BE2C (cell line): ENCODE measurements around the gene THAP7.
A peak's percentile ranks its signal among the peaks of the same experiment; 100 is the strongest.

ENCODE experiments used
- DNase-seq: peaks from one replicate; pipeline ENCODE4 v3.0.0-alpha.2; 2020
- H3K27me3 ChIP-seq: fragments of 250-450 bp; sonication (Bioruptor Pico); 2 replicates; pipeline ENCODE4 v1.5.1; 2020; ENCODE audit warnings: mild to moderate bottlenecking
- H3K36me3 ChIP-seq: fragments of 250-450 bp; sonication (Bioruptor Pico); 2 replicates; pipeline ENCODE4 v1.5.1; 2020; ENCODE audit warnings: mild to moderate bottlenecking
- H3K4me1 ChIP-seq: fragments of 250-450 bp; sonication (Bioruptor Pico); 2 replicates; pipeline ENCODE4 v1.5.1; 2020
- H3K4me3 ChIP-seq: 2 replicates; pipeline ENCODE4 v1.5.1; 2011; ENCODE audit warnings: low read depth, low read length
- H3K9me3 ChIP-seq: fragments of 250-450 bp; sonication (Bioruptor Pico); 2 replicates; pipeline ENCODE4 v1.5.1; 2020
- CTCF ChIP-seq: IDR thresholded peaks from 2 replicates; pipeline ENCODE4 v1.5.1; 2012; ENCODE audit warnings: mild to moderate bottlenecking, low read depth, low read length

THAP7 gene

GRCh38 chr22:21020802-21021429, 19.0 kb upstream of the THAP7 start:
- TF ChIP-seq CTCF: peak; percentile 57
- peak; percentile 40 for DNase-seq
- Histone ChIP-seq H3K36me3 (no peaks in the 10 kb centered on the region), H3K4me3 (no peak overlapping the region), H3K9me3 (no peaks in the 10 kb centered on the region), H3K4me1 (peaks cover 9% of the 10 kb centered on the region), H3K27me3 (no peaks in the 10 kb centered on the region)

GRCh38 chr22:21018314-21018713, 16.4 kb upstream of the THAP7 start:
- Histone ChIP-seq H3K4me3 (no peak overlapping the region), H3K4me1 (peaks cover 10% of the 10 kb centered on the region), H3K9me3 (no peaks in the 10 kb centered on the region), H3K36me3 (no peaks in the 10 kb centered on the region), H3K27me3 (no peaks in the 10 kb centered on the region)
- TF ChIP-seq CTCF: no peak
- DNase-seq: no peak

GRCh38 chr22:21016644-21017420, 14.9 kb upstream of the THAP7 start:
- H3K9me3 ChIP-seq: no peaks in the 10 kb centered on the region
- DNase-seq: no peak
- H3K4me1 ChIP-seq: peaks cover 10% of the 10 kb centered on the region
- H3K4me3 ChIP-seq: no peak overlapping the region
- H3K27me3 ChIP-seq: no peaks in the 10 kb centered on the region
- H3K36me3 ChIP-seq: no peaks in the 10 kb centered on the region
- no peak for TF ChIP-seq CTCF

GRCh38 chr22:21015466-21016006, 13.6 kb upstream of the THAP7 start:
- H3K9me3 ChIP-seq: no peaks in the 10 kb centered on the region
- H3K4me3 ChIP-seq: peak overlapping the region; percentile 85
- peaks cover 10% of the 10 kb centered on the region for H3K4me1 ChIP-seq
- TF ChIP-seq CTCF: no peak
- H3K36me3 ChIP-seq: no peaks in the 10 kb centered on the region; the same call in 1 of the 2 replicates
- no peaks in the 10 kb centered on the region for H3K27me3 ChIP-seq
- DNase-seq: no peak

GRCh38 chr22:21014726-21015465, 13.0 kb upstream of the THAP7 start, which contains the start of gene P2RX6:
Gene P2RX6, plus strand, starts transcription at chr22:21015165. Its CDS starts 10 bp downstream, at chr22:21015175.
- DNase-seq: peak; percentile 89
- no peaks in the 10 kb centered on the region; the same call in 1 of the 2 replicates for H3K36me3 ChIP-seq

More at GRCh38 chr22:21014726-21015465, 13.0 kb upstream of the THAP7 start, which contains the start of gene P2RX6:
- no peak for TF ChIP-seq CTCF
- Histone ChIP-seq H3K27me3 (no peaks in the 10 kb centered on the region), H3K9me3 (no peaks in the 10 kb centered on the region), H3K4me1 (peaks cover 9% of the 10 kb centered on the region), H3K4me3 (peak within 1 kb of the TSS; percentile 85)
